Stimulated activated CD8-positive, alpha-beta memory T cell treated with anti-CD3 and anti-CD28 coated beads, Interleukin-2, amount 100 ng/mL, for 48 hours (primary cell): Measurements from ENCODE around the gene COL9A3.

Experiments
- DNase-seq, 2 donors: peaks; one replicate each; pipeline ENCODE4 v3.0.0-alpha.2; 2020; ENCODE audit warnings: low read depth in 2 of 2

COL9A3 gene

DNA sequence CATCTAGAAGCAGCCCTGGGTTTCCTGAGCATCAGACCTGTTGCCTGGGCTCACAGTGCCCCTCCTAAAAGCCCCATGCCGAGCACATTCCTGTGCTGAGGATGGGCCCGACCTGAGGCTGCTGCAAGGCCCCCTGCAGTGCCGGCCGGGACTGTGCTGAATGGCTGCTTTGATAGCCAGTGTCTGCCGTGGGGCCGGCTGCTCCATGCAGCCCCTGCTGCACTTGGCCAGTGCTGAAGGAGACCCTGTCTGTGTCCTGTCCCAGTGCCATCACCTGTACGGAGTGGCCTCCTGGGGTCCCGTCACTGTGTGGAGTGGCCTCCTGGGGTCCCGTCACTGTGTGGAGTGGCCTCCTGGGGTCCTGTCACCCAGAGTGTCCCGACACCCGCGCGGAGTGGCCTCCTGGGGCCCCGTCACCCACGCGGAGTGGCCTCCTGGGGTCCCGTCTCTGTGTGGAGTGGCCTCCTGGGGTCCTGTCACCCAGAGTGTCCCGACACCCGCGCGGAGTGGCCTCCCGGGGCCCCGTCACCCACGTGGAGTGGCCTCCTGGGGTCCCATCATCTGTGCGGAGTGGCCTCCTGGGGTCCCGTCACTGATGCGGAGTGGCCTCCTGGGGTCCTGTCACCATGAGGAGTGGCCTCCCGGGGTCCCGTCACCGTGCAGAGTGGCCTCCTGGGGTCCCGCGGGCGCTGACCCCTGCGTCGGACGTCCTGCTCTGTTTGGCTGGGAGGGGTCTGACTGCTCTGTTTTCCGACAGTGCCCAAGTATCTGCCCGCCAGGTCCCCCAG lies 7.0 kb downstream of the COL9A3 start:
- no peak for DNase-seq

DNA sequence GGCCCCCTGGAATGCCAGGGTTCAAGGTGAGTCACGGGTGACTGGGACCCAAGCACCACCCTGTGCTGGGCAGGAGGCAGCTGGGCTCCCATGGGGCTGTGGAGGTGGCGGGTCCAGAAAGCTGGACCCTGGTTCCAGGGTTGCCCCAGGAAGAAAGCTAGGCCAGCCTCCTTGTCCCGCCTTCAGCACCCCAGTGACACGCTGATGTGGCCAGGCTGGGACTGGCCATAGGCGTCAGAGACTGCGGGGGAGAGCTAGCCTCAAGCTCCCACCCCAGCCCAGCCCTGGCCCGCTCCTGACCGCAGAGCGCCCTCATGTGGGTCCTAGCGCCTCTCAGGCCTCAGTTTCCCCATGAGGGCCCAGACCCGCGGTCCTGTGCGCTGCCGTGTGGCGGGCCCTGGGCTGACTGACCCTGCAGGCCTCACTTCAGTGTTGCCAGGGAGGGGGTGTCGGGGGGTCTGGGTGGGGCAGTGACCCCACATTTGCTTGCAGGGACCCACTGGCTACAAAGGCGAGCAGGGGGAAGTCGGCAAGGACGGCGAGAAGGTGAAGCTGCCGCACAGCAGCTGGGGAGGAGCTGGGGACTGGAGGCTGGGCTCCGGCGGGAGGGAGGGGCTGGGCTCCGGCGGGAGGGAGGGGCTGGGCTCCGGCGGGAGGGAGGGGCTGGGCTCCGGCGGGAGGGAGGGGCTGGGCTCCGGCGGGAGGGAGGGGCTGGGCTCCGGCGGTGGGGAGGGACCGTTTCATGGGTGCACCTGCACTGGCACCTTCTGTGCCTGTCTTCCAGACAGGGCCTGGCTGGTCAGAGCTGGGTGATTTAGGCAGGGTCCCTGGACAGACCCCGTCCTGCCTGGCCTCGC lies 7.9 kb downstream of the COL9A3 start:
- DNase-seq = no peak

DNA sequence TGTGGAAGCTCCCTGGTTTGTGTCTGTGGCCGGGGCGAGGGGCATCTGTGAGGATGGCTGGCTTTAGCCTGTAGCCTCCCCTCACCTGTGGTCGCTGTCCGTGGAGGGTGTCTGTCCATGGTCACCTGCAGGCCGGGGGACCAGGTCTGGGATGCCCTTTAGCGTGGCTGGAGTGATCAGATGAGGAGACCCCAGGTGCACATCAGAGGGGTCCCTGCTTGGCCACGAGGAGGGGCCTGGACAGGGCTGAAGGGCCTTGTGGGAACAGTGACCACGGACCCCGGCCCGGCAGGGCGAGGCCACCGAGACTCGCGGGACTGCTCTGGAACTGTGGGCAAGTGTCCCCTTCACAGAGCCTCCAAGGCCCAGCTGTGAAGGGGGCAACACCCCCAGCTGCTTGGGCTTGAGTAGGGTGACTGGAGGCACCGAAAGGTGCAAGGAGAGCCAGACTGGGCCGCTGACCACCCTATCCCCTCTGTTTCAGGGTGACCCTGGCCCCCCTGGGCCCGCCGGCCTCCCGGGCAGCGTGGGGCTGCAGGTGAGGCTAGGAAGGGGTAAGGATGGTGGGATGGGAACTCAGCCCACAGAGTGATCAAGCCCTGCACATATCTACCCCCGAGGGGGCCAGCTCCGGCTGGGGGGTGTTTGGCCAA lies 8.6 kb downstream of the COL9A3 start:
- no peak for DNase-seq

DNA sequence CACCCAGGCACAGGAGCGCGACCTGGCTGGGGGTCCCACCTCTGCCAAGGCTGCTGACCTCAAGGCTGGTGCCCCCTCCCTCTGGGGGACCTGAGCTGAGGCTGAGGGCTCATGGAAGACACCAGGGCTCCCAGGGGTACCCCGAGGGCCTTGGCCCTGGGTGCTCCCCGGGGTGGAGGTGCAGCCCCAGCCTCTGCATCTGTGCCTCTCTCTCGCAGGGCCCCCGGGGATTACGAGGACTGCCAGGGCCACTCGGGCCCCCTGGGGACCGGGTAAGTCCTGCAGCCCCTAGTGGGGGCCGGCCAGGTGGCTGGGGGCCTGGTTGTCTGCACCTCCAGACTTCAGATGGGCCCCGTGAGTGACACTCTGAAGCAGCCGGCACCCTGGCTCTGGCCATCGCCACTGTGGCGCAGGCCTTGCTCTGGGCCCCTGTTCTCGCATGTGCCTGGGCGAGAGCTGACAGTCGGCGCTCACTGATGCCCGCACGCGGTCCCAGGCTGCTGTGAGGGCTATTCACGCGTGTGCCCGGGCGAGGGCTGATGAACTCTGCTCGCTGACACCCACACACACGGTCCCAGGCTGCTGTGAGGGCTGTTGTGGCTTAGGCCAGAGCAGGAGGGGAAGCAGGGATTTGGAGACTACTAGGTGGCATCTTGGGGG lies 9.3 kb downstream of the COL9A3 start:
- DNase-seq = no peak

DNA sequence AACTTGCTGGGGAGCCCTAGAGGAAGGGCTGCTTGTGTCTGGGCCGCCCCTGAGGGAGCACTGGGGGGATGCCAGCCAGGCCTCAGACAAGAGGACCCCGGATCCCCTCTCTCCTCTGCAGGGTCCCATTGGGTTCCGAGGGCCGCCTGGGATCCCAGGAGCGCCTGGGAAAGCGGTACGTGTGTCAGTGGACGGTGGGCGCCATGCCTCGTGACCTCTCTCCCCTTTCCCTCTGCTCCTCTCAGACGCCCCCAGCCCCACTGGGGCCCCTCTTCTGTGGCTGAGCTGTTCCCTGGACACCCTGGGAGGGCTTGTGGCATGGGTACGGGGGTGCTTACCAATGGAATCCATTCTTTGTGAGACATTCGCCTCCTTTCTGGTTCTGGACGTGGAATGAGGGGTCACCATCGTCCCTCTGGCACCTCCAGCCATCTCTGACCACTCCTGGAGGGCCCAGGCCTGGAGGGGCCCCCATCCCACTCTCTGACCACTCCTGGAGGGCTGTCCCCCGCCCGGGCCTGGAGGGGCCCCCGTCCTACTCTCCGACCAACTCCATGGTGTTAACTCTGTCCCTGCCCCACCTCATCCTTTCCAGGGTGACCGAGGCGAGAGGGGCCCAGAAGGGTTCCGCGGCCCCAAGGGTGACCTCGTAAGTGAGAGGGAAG lies 9.9 kb downstream of the COL9A3 start:
- DNase-seq = no peak

DNA sequence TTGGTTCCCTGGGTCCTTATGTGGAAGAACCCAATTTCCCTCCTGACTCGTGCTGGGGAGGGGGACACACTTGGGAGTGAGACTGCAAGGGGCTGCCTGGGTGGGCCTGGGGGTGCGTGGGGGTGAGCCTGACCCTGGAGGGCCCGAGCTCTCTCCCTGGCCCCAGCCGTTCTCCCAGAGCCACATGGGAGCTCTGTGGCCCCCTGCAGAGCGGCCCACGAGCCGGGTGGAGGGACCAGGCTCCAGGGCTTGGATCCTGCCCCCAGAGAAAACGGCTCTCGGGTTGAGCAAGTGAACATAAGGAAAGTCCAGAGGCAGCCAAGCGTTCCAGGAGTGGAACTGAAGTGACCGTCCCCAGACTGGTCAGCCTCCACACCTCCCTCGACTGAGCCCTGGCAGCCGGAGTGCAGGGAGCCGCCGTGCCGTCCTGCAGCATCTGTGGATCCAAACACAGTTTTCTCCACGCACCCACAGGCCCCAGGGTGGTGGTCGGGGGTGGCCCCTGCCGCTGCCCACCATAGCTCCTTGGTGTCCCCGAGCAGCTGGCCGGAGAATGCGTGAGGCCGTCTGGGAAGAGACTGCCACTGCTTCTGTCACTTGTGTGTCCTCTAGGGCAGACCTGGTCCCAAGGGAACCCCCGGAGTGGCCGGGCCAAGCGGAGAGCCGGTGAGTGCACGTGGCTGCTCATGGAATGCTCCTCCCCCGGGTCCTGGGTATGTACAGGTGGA lies 10.6 kb downstream of the COL9A3 start:
- no peak for DNase-seq

DNA sequence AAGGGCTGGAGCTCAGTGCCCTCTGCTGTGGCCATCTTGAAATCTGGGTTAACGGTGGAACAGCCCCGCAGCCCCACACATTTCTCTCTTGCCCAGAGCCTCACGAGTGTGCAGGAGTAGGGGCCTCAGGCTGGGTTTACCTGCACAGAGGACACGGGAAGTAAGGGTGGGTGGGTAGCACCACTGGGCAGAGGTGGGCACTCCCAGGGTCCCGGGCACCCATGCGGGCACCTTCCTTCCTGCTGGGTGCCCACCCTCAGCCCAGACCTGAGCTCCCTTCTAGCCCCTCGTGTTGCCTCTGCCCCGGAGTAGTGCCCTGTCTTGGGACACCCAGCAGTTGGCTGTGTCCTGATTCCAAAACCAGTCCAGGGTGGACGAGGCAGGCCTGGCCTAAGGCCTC lies 11.2 kb downstream of the COL9A3 start:
- no peak for DNase-seq

DNA sequence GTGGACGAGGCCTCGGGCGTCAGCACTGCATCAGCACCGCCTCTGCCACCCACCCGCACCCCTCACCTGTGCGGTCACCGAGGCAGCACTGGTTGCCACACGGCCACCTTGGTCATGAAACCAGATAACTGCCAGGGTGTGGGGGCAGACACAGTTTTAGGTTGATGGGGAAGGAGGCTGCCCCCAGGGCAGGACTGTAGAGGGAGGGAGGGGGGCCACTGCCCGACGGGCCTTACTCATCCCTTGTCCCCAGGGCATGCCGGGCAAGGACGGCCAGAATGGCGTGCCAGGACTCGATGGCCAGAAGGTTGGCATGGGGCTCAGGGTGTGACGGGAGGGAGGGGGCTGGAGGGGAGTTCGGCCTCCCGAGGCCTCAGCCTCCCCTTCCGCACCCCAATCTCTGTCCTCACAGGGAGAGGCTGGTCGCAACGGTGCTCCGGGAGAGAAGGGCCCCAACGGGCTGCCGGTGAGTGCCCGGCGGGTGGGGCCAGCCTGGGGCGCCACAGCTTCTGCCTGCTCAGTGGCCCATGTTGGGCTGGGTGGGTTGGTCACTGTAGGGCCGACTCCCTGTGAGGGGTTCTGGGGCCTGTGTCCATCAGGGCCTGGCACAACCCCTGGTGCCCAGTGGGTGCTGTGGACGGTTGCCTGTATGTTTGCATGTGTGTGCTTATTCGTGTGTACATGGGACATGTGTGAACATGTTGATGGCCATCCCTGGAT lies 11.8 kb downstream of the COL9A3 start:
- DNase-seq = no peak

DNA sequence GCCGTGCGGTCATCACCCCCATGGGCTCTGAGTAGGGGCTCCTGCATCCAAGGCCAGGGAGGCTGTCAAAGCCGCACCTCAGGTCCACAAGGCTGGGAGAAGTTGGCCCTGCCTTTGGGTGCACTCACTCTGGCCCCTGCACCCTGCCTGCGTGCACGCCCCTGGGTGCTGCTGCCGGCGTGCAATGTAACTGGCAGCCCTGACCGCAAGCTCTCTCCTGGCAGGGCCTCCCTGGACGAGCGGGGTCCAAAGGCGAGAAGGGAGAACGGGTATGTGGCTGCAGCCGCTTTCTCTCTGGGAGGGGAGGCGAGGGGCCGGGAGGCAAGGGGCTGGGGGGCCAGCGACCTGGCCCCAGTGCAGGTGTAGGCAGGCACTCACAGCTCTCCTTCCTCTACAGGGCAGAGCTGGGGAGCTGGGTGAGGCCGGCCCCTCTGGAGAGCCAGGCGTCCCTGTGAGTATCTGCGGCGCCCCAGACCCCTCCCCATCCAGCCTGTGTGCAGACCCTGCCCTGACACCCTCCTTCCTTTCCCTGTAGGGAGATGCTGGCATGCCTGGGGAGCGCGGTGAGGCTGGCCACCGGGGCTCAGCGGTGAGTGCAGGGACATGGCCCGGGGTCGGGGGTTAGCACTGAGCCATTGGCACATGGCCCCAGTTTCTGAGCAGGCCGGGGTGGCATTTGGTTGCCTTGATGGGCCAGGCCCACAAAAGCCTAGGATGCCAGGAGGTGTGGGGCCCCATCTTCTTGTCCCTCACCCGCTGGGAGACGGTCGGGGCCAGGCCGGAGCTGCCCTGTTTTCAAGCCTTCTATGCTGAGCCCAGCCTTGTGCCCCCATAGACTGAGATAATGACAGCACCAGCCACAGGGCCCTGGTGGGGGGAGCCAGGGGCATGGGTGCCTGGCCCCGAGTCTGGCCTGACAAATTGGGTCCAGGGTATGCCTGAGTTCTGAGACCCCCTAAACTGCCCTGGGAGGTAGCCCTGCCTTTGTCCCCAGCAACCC lies 12.7 kb downstream of the COL9A3 start:
- no peak for DNase-seq

DNA sequence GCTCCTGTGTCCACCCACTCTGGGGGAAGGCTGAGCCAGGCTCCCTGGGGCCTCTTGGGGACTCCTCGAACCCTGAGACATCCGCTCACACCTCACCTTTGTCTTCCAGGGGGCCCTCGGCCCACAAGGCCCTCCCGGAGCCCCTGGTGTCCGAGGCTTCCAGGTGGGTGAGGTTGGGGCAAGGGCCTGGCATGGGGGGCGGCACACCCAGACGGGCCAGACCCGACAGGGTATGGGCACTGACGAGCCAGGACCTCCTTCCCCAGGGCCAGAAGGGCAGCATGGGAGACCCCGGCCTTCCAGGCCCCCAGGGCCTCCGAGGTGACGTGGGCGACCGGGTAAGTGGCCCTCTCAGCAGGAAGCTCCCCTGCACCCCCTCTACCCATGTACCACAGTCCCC lies 13.4 kb downstream of the COL9A3 start:
- no peak for DNase-seq

DNA sequence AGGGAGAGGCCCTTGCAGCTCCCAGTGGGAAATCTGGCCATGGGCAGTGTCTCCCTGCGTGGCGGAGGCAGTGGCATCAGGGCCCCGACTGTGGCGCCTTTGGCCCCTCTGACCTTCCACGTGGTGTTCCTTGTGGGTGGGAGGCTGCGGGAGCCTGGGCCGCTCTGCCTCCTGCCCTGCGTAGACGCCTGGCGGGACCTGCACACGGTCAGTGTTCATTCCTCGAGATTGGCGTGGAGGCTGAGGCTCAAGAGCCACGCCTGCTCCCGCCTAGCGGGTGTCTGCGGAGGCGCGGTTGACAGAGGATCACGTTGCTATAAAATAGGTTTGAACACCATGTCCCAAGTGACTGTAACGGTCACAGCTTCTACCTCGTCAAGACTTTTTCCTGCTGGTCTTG lies 14.0 kb downstream of the COL9A3 start:
- no peak for DNase-seq

DNA sequence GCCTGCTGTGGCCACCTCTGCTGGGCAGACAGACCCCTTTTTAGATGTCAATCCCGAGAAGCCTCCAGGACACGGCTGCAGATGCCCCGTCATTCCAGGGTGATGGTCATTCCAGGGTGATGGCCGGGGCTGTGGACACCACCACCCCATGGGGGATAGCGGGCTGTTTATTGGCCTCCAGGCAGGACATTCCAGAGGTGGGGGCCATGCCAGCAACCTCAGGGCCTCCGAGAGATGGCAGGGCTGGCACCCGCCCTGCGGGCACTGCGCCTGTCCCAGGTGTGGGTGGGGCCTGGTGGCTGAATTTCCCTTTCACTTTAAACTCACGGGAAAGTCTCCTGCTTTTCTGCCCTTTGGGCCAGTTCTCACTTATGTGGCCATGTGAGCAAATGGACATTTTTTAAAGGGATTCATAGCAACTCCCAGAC lies 14.5 kb downstream of the COL9A3 start:
- no peak for DNase-seq

DNA sequence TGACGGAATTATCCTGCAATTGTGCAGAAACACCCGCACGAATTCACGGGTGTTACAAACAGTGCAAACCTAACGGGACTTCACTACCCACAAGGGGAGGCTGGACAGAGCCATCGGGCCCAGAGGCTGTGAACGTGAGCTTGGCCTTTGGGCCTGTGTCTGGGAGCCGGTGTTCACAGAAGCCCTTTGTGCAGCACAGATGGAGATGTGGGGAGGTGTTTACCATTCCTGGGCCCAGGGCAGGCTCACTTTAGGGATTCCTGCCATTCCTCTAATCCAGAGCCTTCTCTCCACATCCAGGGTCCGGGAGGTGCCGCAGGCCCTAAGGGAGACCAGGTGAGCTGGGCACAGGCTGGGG lies 15.0 kb downstream of the COL9A3 start:
- DNase-seq = no peak

DNA sequence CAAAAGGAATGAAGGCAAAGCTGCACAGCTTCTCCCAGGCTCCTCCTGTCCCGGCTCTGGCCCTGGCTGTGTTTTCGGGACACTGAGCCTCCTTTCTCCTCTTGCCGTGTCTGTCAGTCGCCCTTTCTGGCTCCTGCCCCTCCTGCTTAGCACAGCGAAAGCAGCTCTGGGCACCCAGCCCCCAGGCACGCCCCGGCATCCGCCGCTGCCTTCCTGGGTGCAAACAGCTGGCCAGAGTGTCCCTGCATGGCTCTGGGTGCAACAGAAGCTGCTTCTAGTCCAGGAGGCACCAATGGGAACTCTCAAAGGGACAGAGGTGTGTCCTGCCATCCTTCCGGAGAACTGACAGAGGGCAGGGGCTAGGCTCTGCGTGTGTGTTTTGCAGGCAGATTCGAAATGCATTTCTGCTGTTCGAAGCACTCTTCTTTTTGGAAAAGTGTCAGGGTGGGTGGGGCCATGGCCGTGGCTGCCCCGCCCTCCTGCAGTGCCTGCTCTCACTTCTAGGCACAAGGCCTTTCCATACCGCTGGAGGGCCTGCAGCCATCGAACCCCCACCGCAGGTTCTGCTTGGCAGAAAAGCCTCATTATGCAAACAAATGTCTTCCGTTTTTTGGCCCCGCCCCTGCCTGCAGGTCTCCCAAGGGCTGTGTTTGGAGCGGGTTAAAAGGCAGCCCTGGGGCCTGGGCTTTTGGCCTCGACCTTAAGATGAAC lies 15.5 kb downstream of the COL9A3 start:
- peak in 1 of 2 donors; percentile 17 for DNase-seq

DNA sequence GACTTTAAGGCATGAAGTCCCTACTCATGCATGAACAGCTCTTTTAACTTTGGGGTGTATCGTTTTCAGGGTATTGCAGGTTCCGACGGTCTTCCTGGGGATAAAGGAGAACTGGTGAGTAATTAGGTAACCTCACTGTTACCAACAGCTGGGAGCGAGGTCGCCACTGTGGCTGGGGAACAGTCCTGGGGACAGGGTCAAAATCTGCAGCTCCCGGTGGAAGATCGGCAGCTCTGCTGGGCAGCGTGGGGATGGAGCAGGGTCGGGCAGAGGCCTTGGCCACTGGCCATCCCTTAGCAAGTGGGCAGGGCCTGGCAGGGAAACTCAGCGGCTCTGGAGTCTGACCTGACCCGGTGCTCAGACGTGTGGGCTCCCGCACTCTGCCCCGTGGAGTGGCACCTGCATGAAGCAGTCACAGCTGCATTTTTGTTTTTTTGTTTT lies 16.1 kb downstream of the COL9A3 start:
- no peak for DNase-seq

DNA sequence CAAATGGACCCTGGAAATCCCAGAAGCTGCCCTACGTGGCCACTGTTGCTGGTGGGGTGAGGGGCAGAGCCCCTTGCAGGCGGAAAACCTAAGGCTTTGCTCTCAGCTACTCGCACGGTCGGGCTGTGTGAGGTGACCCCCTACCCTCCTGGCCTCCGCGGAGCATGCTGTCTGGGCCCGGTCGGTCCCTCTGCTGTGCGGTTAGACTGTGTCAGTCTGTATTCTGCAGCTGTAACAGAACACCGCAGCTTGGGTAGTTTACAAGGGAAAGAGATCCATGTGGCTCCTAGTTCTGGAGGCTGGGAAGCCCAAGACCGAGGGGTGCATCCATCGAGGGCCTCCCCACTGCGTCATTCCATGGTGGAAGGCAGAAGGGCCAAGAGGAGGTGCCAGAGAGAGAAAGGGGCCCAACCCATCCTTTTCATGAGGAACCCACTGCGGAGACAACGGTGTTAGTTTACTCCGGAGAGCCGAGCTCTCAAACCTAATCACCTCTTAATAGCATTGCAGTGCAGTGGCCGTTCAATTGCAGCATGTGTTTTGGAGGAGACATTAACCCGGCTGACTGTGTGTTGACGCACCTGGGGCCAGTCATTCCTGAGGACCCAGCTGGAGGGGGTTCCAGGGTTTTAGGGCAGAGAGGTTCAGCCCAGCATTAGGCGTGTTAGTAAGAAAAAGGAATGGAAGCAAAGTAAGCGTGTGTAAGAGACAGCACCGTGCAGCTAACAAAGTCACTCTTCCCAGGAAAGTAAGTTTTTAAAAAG lies 18.3 kb downstream of the COL9A3 start:
- DNase-seq = no peak
